ENCODE results near the gene DGKG.

DGKG gene

DNA sequence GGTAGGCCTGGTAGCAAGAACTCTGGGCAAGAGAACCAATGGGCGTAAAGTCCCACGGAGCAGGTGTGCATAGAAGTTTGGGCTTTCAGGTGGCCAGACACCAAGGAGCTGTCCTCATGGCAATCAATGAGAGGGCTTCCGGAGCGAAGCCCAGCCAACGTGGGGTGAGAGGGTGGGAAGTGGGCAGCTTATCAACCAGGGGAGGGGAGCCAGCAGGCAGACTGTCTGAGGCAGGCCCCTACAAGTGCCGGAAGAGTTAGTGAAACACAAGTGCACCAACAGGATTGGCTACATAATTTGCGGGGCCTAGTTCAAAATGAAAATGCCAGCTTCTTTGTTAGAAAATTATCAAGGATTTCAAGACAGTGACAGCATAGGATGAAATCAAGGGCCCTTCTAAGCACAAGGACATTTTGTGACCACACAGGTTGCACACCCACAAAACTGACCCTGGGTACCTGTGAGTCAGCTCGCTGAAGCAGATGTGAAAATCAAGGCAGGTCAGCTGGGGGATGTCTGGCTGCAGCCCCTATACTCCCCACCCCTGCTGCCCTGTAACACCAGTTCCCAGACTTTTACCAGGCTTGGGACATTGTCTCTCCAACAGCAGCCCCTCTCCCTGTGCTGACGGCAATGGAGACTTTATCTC, 151.1 kb downstream of the DGKG start:
- Mint-ChIP-seq H3K4me1 (peaks cover 16% of the 10 kb centered on the region), H3K27me3 (ENCODE audit: low read depth) (peaks cover 12% of the 10 kb centered on the region), H3K27ac (peak overlapping the region in 2 of 3 experiments; percentile 2 to 61), H3K4me3 (no peak overlapping the region), H3K36me3 (ENCODE audit: low read depth) (no peaks in the 10 kb centered on the region), H3K9me3 (no peaks in the 10 kb centered on the region)
- TF ChIP-seq, protein P1, sequence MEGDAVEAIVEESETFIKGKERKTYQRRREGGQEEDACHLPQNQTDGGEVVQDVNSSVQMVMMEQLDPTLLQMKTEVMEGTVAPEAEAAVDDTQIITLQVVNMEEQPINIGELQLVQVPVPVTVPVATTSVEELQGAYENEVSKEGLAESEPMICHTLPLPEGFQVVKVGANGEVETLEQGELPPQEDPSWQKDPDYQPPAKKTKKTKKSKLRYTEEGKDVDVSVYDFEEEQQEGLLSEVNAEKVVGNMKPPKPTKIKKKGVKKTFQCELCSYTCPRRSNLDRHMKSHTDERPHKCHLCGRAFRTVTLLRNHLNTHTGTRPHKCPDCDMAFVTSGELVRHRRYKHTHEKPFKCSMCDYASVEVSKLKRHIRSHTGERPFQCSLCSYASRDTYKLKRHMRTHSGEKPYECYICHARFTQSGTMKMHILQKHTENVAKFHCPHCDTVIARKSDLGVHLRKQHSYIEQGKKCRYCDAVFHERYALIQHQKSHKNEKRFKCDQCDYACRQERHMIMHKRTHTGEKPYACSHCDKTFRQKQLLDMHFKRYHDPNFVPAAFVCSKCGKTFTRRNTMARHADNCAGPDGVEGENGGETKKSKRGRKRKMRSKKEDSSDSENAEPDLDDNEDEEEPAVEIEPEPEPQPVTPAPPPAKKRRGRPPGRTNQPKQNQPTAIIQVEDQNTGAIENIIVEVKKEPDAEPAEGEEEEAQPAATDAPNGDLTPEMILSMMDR (IDR thresholded peaks at IDR 0.05; ENCODE audit: unreplicated experiment in 3 of 3), result no peak

DNA sequence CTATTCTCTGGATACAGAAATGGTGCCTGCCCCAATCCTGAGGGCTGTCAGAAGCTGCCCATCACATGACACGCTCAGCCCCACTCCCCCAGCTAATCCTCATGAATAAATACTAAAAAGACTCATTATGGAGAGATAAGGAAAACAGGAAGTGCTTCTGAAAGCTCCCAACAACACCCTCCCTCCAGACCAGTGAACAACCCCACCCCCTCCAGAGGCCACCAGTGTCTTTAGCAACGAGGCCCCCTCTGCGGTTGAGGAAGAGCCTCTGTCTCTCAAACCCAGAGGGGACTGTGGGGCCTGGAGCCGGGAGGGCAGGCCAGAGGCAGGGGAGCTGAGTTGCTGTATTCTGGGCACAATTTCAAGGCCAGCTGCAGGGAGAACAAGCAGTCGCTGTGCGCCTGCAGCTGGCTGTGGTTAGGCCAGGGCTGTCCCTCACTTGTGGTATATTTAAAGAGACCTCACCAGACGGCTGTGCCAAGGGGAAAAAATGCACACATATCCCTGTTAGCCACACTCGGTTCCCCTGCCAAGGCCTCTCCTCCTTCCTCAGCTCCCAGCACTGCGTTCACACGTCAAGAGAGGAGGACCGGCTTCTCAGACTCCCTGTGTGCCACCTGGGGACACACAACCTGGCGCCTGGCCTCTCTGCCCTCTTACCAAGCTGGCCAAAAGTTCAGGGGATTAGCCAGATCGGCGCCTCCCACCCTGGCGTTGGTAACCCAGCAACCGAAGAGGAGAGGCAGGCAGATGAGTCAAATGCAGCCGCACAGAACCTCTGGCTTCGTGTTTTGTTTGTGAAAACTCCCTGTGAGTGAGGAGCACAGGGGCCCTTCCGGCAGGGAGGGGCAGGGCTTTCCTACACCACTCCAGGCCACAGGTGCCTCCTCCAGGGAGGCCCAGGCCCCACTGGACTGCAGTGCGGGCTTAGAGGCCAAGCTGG, 152.0 kb downstream of the DGKG start:
- H3K9me3 Mint-ChIP-seq, result no peaks in the 10 kb centered on the region
- H3K36me3 Mint-ChIP-seq (ENCODE audit: low read depth), result no peaks in the 10 kb centered on the region
- H3K4me1 Mint-ChIP-seq, result peaks cover 16% of the 10 kb centered on the region

DNA sequence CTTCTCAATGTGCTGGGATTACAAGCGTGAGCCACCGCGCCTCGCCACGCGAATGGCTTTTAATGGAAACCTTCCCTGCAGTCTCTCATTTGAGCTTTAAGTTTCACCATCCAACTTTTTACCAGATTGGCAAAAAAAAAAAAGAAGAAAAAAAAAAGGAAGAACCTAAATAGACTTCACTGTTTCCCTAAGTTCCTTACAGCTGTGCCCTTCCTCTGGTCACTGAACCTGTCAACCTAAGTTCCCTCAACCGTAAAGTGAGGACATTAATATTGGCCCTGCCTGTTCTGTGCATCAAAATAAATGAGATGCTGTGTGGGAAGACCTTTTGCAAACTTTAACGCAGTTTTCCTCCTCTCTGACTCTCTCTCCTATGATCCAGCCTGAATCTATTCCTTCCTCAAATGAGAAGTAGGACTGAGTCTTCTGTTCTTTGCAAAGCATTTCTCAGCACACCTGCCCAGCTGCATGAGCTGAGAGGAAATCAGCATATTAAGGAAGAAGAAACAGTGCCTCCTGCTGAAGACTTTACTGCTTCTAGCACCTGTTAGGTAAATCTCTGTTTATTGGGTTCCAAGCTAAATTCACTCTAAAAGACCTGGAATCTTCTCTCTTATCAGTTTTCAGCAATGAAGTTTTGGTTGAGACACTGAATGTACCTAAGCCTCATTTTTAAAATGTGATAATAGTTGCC, 153.6 kb downstream of the DGKG start:
- H3K27ac Mint-ChIP-seq, result no peak overlapping the region
- no peaks in the 10 kb centered on the region for H3K36me3 Mint-ChIP-seq (ENCODE audit: low read depth)
- peaks cover 16% of the 10 kb centered on the region for H3K4me1 Mint-ChIP-seq
- peaks cover 11% of the 10 kb centered on the region for H3K27me3 Mint-ChIP-seq (ENCODE audit: low read depth)
- H3K9me3 Mint-ChIP-seq, result no peaks in the 10 kb centered on the region
- TF ChIP-seq, protein P1 (IDR thresholded peaks at IDR 0.05; ENCODE audit: unreplicated experiment in 3 of 3), result no peak
- H3K4me3 Mint-ChIP-seq, result no peak overlapping the region

More for the DNA sequence above, 152.0 kb downstream of the DGKG start:
- Mint-ChIP-seq H3K27ac (peak overlapping the region; percentile 2 to 61 (median 38)), H3K4me3 (peak overlapping the region in 1 of 3 experiments; percentile 29), H3K27me3 (ENCODE audit: low read depth) (peaks cover 12% of the 10 kb centered on the region)
- TF ChIP-seq, protein P1 (IDR thresholded peaks at IDR 0.05; ENCODE audit: unreplicated experiment in 3 of 3), result no peak

DNA sequence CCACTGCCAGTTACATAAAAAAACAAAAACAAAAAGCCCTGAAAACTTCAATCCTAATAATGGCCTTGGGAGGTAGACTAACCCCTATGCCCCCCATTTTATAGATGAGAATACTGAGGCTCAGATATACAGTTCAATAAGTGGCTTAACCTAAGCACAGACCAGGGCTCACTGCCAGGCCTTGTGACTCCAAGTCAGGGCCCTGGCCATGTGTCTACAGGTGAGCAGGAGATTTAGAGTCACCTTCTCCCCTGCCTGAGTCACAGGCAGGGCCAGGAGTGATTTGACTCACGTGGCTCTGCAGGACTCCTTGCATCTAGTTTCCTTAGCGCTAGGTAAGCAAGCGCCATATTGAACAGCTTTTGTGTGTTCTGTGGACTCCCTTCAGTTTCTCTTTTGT, 154.5 kb downstream of the DGKG start:
- H3K4me3 Mint-ChIP-seq, result no peak overlapping the region
- peaks cover 14% of the 10 kb centered on the region for H3K27me3 Mint-ChIP-seq (ENCODE audit: low read depth)
- TF ChIP-seq, protein P1 (IDR thresholded peaks at IDR 0.05; ENCODE audit: unreplicated experiment in 3 of 3), result no peak
- no peak overlapping the region for H3K27ac Mint-ChIP-seq
- no peaks in the 10 kb centered on the region for H3K36me3 Mint-ChIP-seq (ENCODE audit: low read depth)
- peaks cover 16% of the 10 kb centered on the region for H3K4me1 Mint-ChIP-seq
- H3K9me3 Mint-ChIP-seq, result no peaks in the 10 kb centered on the region

DNA sequence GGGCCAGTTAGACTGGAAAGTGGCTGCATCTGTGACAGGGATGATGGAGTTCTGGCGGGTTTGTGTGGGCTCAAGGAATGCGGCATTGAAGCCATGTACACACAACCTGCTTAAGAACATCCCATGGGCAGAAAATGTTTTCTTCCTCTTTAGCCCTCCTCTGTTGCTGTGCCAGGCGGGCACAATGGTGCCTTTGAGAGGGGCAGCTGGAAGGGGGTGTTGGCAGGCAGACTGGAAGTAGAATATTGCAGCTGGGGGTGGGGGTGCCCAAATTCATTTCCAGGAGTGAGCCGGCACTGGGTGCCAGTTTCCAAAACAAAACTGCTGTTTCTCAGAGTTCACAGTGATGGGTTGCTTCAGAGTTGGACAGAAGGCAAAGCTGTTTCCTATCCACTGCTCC, 161.3 kb downstream of the DGKG start:
- peaks cover 11% of the 10 kb centered on the region for H3K27me3 Mint-ChIP-seq (ENCODE audit: low read depth)
- H3K9me3 Mint-ChIP-seq, result no peaks in the 10 kb centered on the region
- H3K27ac Mint-ChIP-seq, result no peak overlapping the region
- TF ChIP-seq, protein P1 (IDR thresholded peaks at IDR 0.05; ENCODE audit: unreplicated experiment in 3 of 3), result no peak
- no peaks in the 10 kb centered on the region for H3K36me3 Mint-ChIP-seq (ENCODE audit: low read depth)
- no peak overlapping the region for H3K4me3 Mint-ChIP-seq
- H3K4me1 Mint-ChIP-seq, result no peaks in the 10 kb centered on the region

Data from nephron (organoid).